ENCODE results near the gene C9orf57.

GRCh38 chr9:72012646-72013045, 47.8 kb downstream of the C9orf57 start:
- TF ChIP-seq CTCF (IDR thresholded peaks at IDR 0.05; ENCODE audit: low read depth, low read length, poor library complexity, severe bottlenecking) (no peak), EZH2phosphoT487 (IDR thresholded peaks at IDR 0.05; ENCODE audit: borderline replicate concordance, low read length) (no peak)

Data from DOHH2 (cell line).